ENCODE results near the gene KCNK13.

DNA sequence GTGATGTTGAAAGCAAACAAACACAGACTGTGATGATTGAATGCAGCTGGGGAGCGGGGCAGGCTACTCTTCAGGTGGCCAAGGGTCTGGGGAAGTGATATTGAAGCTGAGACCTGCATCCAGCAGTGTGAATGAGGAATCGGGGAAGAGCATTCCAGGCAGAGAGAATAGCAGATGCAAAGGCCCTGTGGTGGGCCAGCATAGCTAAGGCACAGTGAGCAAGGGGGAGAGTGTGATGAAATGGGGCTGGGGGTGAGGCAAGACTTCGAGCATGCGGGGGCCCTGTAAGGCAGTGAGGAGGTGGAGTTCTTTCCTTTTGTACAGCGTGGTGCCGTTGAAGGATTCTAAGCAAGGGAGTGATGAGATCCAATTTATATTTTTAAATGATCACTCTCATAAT is 77.4 kb downstream of the KCNK13 start:
- TF ChIP-seq CTCF (IDR thresholded peaks at IDR 0.05) (no peak), POLR2AphosphoS5 (IDR thresholded peaks at IDR 0.05) (no peak)

All from breast epithelium (tissue), 3 donors.